PC-3 (cell line): ENCODE results near the gene LYPLA2. TPM values are rescaled to one million over a fixed set of nuclear protein-coding genes. Genes with fewer than 3 reads are reported as not detected.
A peak's percentile ranks its signal among the peaks of the same experiment; 100 is the strongest.

Experiments
- ATAC-seq: fragments of 200-7000 bp; cut with Tn5 transposase; 2 replicates; pipeline ENCODE4 v1.9.1; 2020; ENCODE audit warnings: mild to moderate bottlenecking, moderate library complexity
- BruUV-seq: library from RNA; stranded (reverse); fragments of 400-500 nt; replicated peaks from 2 replicates; lab custom pipeline; 2021; lab: Mats Ljungman, UMichigan
- CTCF ChIA-PET: fragments of 300-600 bp; sonication (Branson Sonifier 250); formaldehyde crosslinking; loops from one replicate; lab custom pipeline; 2022; ENCODE audit warnings: antibody characterized with exemption; lab: Charles Lee
- POLR2A ChIA-PET: fragments of 300-600 bp; sonication (Branson Sonifier 250); formaldehyde crosslinking; loops from one replicate; lab custom pipeline; 2022; ENCODE audit warnings: antibody characterized with exemption; ENCODE audit not compliant: unreplicated experiment; lab: Charles Lee
- DNase-seq: peaks from one replicate; pipeline ENCODE4 v3.0.0-alpha.2; 2015
- H2AFZ ChIP-seq: fragments of 300-600 bp; sonication (generic); 2 replicates; pipeline ENCODE4 v1.6.0; 2016; ENCODE audit warnings: antibody characterized with exemption, low read length
- H3F3A ChIP-seq: fragments of 300-600 bp; sonication (generic); one replicate; pipeline ENCODE4 v1.6.0; 2017; ENCODE audit warnings: antibody characterized with exemption, low read length, control low read depth, mild to moderate bottlenecking; ENCODE audit not compliant: unreplicated experiment
- H3K27ac ChIP-seq: fragments of 300-600 bp; sonication (generic); 2 replicates; pipeline ENCODE4 v1.5.1; 2016; ENCODE audit warnings: mild to moderate bottlenecking, low read length
- H3K27me3 ChIP-seq: fragments of 300-600 bp; sonication (generic); 2 replicates; pipeline ENCODE4 v1.6.1; 2016; ENCODE audit warnings: low read length, mixed read lengths
- H3K36me3 ChIP-seq: fragments of 300-600 bp; sonication (generic); 2 replicates; pipeline ENCODE4 v1.6.1; 2016; ENCODE audit warnings: low read depth, mixed run types, low read length, mixed read lengths
- H3K4me1 ChIP-seq: fragments of 300-600 bp; sonication (generic); 2 replicates; pipeline ENCODE4 v1.5.1; 2016; ENCODE audit warnings: low read length; ENCODE audit not compliant: insufficient read depth
- H3K4me2 ChIP-seq: fragments of 300-600 bp; sonication (generic); 2 replicates; pipeline ENCODE4 v1.6.0; 2016; ENCODE audit warnings: low read length
- H3K4me3 ChIP-seq: fragments of 300-600 bp; sonication (generic); 2 replicates; pipeline ENCODE4 v1.5.1; 2016; ENCODE audit warnings: mild to moderate bottlenecking, low read length, mixed read lengths
- H3K79me2 ChIP-seq: fragments of 300-600 bp; sonication (generic); 2 replicates; pipeline ENCODE4 v1.6.1; 2017; ENCODE audit warnings: low read length, mixed read lengths
- H3K9ac ChIP-seq: fragments of 300-600 bp; sonication (generic); 2 replicates; pipeline ENCODE4 v1.6.0; 2016; ENCODE audit warnings: mild to moderate bottlenecking, low read length
- H3K9me2 ChIP-seq: fragments of 300-600 bp; sonication (generic); replicated peaks from 2 replicates; pipeline ENCODE4 v1.6.1; 2016; ENCODE audit warnings: mixed run types, low read length, mixed read lengths
- H3K9me3 ChIP-seq: fragments of 300-600 bp; sonication (generic); 2 replicates; pipeline ENCODE4 v1.6.1; 2016; ENCODE audit warnings: low read length, mixed read lengths
- H4K20me1 ChIP-seq: fragments of 300-600 bp; sonication (generic); 2 replicates; pipeline ENCODE4 v1.6.1; 2016; ENCODE audit warnings: low read length, mixed read lengths
- CTCF ChIP-seq: fragments of 300-600 bp; sonication (generic); conservative IDR thresholded peaks from 2 replicates; pipeline ENCODE4 v1.5.1; 2017; ENCODE audit warnings: antibody characterized with exemption, low read depth, mild to moderate bottlenecking, low read length
- EZH2 ChIP-seq: fragments of 300-600 bp; sonication (generic); IDR thresholded peaks from one replicate; pipeline ENCODE4 v1.6.1; 2017; ENCODE audit warnings: antibody characterized with exemption, mild to moderate bottlenecking, low read length; ENCODE audit not compliant: unreplicated experiment
- EZH2phosphoT487 ChIP-seq: fragments of 300-600 bp; sonication (generic); IDR thresholded peaks from 2 replicates; pipeline ENCODE4 v1.6.1; 2018; ENCODE audit warnings: mild to moderate bottlenecking, antibody characterized with exemption, low read length, borderline replicate concordance
- intact Hi-C: fragments of 100-400 bp; cut with micrococcal nuclease; formaldehyde crosslinking; loops from 2 replicates; pipeline ENCODE4 v1.9.0; 2023
- total RNA-seq: library from RNA; depleted of rRNA; stranded (reverse); fragments of >200 nt; gene quantifications from 2 replicates; pipeline ENCODE4 v1.2.3, GENCODE V29; 2014

LYPLA2 gene
- total RNA-seq, 1 experiment from 2014 or later = 142 TPM

GRCh38 chr1:23751815-23752200 lies 39.1 kb upstream of the LYPLA2 start:
- H3K36me3 ChIP-seq = peaks cover 73% of the 10 kb centered on the region
- H3K9ac ChIP-seq = no peak overlapping the region
- TF ChIP-seq EZH2phosphoT487 (no peak), CTCF (no peak), EZH2 (no peak)
- ATAC-seq = no peak
- H3K4me2 ChIP-seq = no peak overlapping the region
- POLR2A ChIA-PET = interaction anchor here (0.6 kb wide), 1 partner anchor 740 kb away, joined by 5 read pairs; no protein-coding TSS in a partner anchor
- no peak overlapping the region for H2AFZ ChIP-seq
- H4K20me1 ChIP-seq = peaks cover 11% of the 10 kb centered on the region
- H3K9me3 ChIP-seq = no peaks in the 10 kb centered on the region
- no peaks in the 10 kb centered on the region for H3K9me2 ChIP-seq
- no peak for DNase-seq
- intact Hi-C loops = no loop called here
- no peaks in the 10 kb centered on the region for H3K27me3 ChIP-seq
- BruUV-seq = no TSS peak
- peaks cover 40% of the 10 kb centered on the region for H3K79me2 ChIP-seq
- H3K4me1 ChIP-seq = no peaks in the 10 kb centered on the region
- H3K4me3 ChIP-seq = no peak overlapping the region
- no peaks in the 10 kb centered on the region for H3F3A ChIP-seq
- CTCF ChIA-PET = no interaction called here
- H3K27ac ChIP-seq = no peak overlapping the region

- H3K27me3 ChIP-seq = no peaks in the 10 kb centered on the region
- no peak for DNase-seq
- no peak overlapping the region for H3K4me2 ChIP-seq
- ChIA-PET CTCF (no interaction called here), POLR2A (interaction anchor here (0.6 kb wide), 2 partner anchors 133 to 409 kb away, joined by 3 to 10 read pairs; partner anchors contain the start of gene HNRNPR)
- H4K20me1 ChIP-seq = peaks cover under 1% of the 10 kb centered on the region; the same call in 1 of the 2 replicates
- no TSS peak for BruUV-seq
- TF ChIP-seq EZH2 (no peak), EZH2phosphoT487 (no peak)
- H3K27ac ChIP-seq = no peak overlapping the region
- peaks cover 78% of the 10 kb centered on the region for H3K36me3 ChIP-seq
- no peaks in the 10 kb centered on the region for H3F3A ChIP-seq
- H3K4me3 ChIP-seq = no peak overlapping the region
- H3K9me3 ChIP-seq = no peaks in the 10 kb centered on the region
- no peak for ATAC-seq
- H3K79me2 ChIP-seq = peaks cover 29% of the 10 kb centered on the region
- no peak overlapping the region for H2AFZ ChIP-seq
- H3K9ac ChIP-seq = no peak overlapping the region
- intact Hi-C loops = no loop called here
- H3K9me2 ChIP-seq = no peaks in the 10 kb centered on the region
- no peaks in the 10 kb centered on the region for H3K4me1 ChIP-seq
Measured at GRCh38 chr1:23752909-23753308, 38.0 kb upstream of the LYPLA2 start.

GRCh38 chr1:23756676-23757075 lies 34.3 kb upstream of the LYPLA2 start:
- H3K27me3 ChIP-seq = no peaks in the 10 kb centered on the region
- no peaks in the 10 kb centered on the region for H3K9me3 ChIP-seq
- DNase-seq (peak; percentile 32), ATAC-seq (peak; percentile 86)
- CTCF ChIA-PET = no interaction called here
- no peaks in the 10 kb centered on the region for H4K20me1 ChIP-seq
- BruUV-seq = no TSS peak
- H3K9ac ChIP-seq = no peak overlapping the region
- H3K27ac ChIP-seq = no peak overlapping the region
- no peak overlapping the region for H2AFZ ChIP-seq
- peaks cover 7% of the 10 kb centered on the region for H3K79me2 ChIP-seq
- no peaks in the 10 kb centered on the region for H3F3A ChIP-seq
- TF ChIP-seq EZH2phosphoT487 (no peak), EZH2 (no peak), CTCF (no peak)
- H3K4me1 ChIP-seq = no peaks in the 10 kb centered on the region
- no peak overlapping the region for H3K4me2 ChIP-seq
- intact Hi-C loops = no loop called here
- POLR2A ChIA-PET = no interaction called here
- H3K36me3 ChIP-seq = peaks cover 85% of the 10 kb centered on the region
- H3K4me3 ChIP-seq = no peak overlapping the region
- no peaks in the 10 kb centered on the region for H3K9me2 ChIP-seq
